Measurements from ENCODE around the gene ZNF865.
A peak's percentile ranks its signal among the peaks of the same experiment; 100 is the strongest.

GRCh38 chr19:55632463-55632834 lies 27.0 kb downstream of the ZNF865 start:
- TF ChIP-seq CTCF (IDR thresholded peaks at IDR 0.05) (peak in 2 of 3 donors; percentile 37 to 71), POLR2A (IDR thresholded peaks at IDR 0.05) (no peak)

Data from lower leg skin (tissue), 3 donors.